ENCODE measurements around the gene LINC00305. TPM values are rescaled to one million over a fixed set of nuclear protein-coding genes. Genes with fewer than 3 reads are reported as not detected.

The LINC00305 gene
- total and polyA plus RNA-seq, 10 of the 15 experiments (the other 5 are each of a cell fraction or from before 2014, with no cell fraction given), result 0.11 to 19.4 (median 0.26) TPM; not detected in 7

- H3K4me2 ChIP-seq (ENCODE audit: control insufficient read depth, insufficient read depth), result no peak overlapping the region
- DNase-seq (ENCODE audit: low read depth, low spot score) (no peak), ATAC-seq (no peak), FAIRE-seq (no peak)
- peaks cover 9% of the 10 kb centered on the region; the same call in 1 of the 2 replicates for H3K4me1 ChIP-seq (ENCODE audit: control insufficient read depth, insufficient read depth, low read length)
- BruUV-seq (replicated peaks), result no TSS peak
- no peak for TF ChIP-seq SMC3 (IDR thresholded peaks at IDR 0.05; ENCODE audit: borderline replicate concordance, low read length)
- TF ChIP-seq HCFC1 (IDR thresholded peaks at IDR 0.05; ENCODE audit: low read length), result no peak
- TF ChIP-seq YBX1 (IDR thresholded peaks at IDR 0.05), result no peak
- no peak for TF ChIP-seq ZNF24 (IDR thresholded peaks at IDR 0.05)
- TF ChIP-seq NR2C2 (IDR thresholded peaks at IDR 0.05; ENCODE audit: borderline replicate concordance, control insufficient read depth, insufficient read length, low read depth), result no peak
- TF ChIP-seq CEBPB (IDR thresholded peaks at IDR 0.05; ENCODE audit: borderline replicate concordance in 1 of 2, low read depth in 2 of 2, low read length in 2 of 2), result no peak
- no peak for TF ChIP-seq ATF7 (IDR thresholded peaks at IDR 0.05; ENCODE audit: low read depth)
- no peak for TF ChIP-seq ZNF622 (IDR thresholded peaks at IDR 0.05)
- no peak for TF ChIP-seq ZNF217 (IDR thresholded peaks at IDR 0.05)
- no peak for TF ChIP-seq NBN (IDR thresholded peaks at IDR 0.05)
- no peak overlapping the region for H3K27ac ChIP-seq (ENCODE audit: control insufficient read depth, insufficient read depth)
- POLR2A ChIA-PET, result no interaction called here
- H3K79me2 ChIP-seq (ENCODE audit: control insufficient read depth, insufficient read depth, low read length), result no peaks in the 10 kb centered on the region
- CTCF ChIA-PET, result no interaction called here
- H3K27me3 ChIP-seq (replicated peaks in 1 of 2; ENCODE audit: control insufficient read depth in 2 of 2, insufficient read depth in 2 of 2, low read length in 1 of 2), result no peaks in the 10 kb centered on the region; a peak in 1 of 4 replicates
- in situ Hi-C loops (cut with MboI) (loop anchor here (25.0 kb wide), 1 partner anchor 1056 kb away; no protein-coding TSS in a partner anchor), intact Hi-C loops (cut with micrococcal nuclease; ENCODE audit: unreplicated experiment) (loop anchor here (10.0 kb wide), 1 partner anchor 173 kb away; no protein-coding TSS in a partner anchor)
- no peak overlapping the region for H2AFZ ChIP-seq (ENCODE audit: control insufficient read depth, low read depth, low read length)
- no peaks in the 10 kb centered on the region for H3K9me3 ChIP-seq (replicated peaks; ENCODE audit: control insufficient read depth, insufficient read depth, low read length)
- RAD21 ChIA-PET (ENCODE audit: unreplicated experiment), result no interaction called here
- WGBS (ENCODE audit: insufficient coverage, insufficient replicate concordance, low lambda C conversion rate, missing lambda C conversion rate), result 32% methylated on average over 3 of the region's 3 CpGs
- no peak overlapping the region for H3K9ac ChIP-seq (ENCODE audit: control insufficient read depth, insufficient read depth, low read length)
- H3K4me3 ChIP-seq, result no peak overlapping the region
- H3K36me3 ChIP-seq (ENCODE audit: control insufficient read depth in 2 of 2, insufficient read depth in 2 of 2, low read length in 1 of 2), result no peaks in the 10 kb centered on the region
- SMC1A ChIA-PET (ENCODE audit: uncharacterized antibody, unreplicated experiment), result no interaction called here
- H4K20me1 ChIP-seq (ENCODE audit: control insufficient read depth, insufficient read depth), result no peaks in the 10 kb centered on the region
Observed at GRCh38 chr18:64031411-64031810, 117.5 kb downstream of the LINC00305 start.

Other genes starting within 250 kb of the LINC00305 start
- gene SERPINB10, start 241.1 kb downstream of the LINC00305 start, total RNA-seq (2014; rRNA removed), result 25.1 and 39.7 TPM in 2 replicates
- 35.6 and 40.6 TPM in 2 replicates for gene SERPINB10, start 241.1 kb downstream of the LINC00305 start, total RNA-seq (2014; rRNA removed; fragmentation: Illumina TruSeq; extraction: Trizol)
- 17.5 and 21.6 TPM in 2 replicates for gene SERPINB10, start 241.1 kb downstream of the LINC00305 start, total RNA-seq (2021)
- gene SERPINB10, start 241.1 kb downstream of the LINC00305 start, polyA plus RNA-seq (2011; rRNA removed), result 83.5 and 128 TPM in 2 replicates
- gene SERPINB10, start 241.1 kb downstream of the LINC00305 start, polyA plus RNA-seq (2014; fragmentation: Illumina TruSeq; extraction: Trizol), result 44.6 and 64.1 TPM in 2 replicates
- 10 to 100 TPM; 20.7 to 23.1 TPM for gene SERPINB10, start 241.1 kb downstream of the LINC00305 start, polyA plus RNA-seq (2014; fragmentation: Nextera tagmentation; extraction: Ambion mirVana)
- 21.0 and 28.3 TPM in 2 replicates for gene SERPINB10, start 241.1 kb downstream of the LINC00305 start, polyA plus RNA-seq (2014; rRNA removed)
- 10 to 100 TPM; 12.0 to 12.4 TPM for gene SERPINB10, start 241.1 kb downstream of the LINC00305 start, polyA plus RNA-seq (2016; fragmentation: Nextera tagmentation; extraction: Ambion mirVana)
- 11.7 and 15.7 TPM in 2 replicates for gene HMSD, start 199.8 kb downstream of the LINC00305 start, total RNA-seq (2014; rRNA removed)
- 24.8 and 41.0 TPM in 2 replicates for gene HMSD, start 199.8 kb downstream of the LINC00305 start, total RNA-seq (2014; rRNA removed; fragmentation: Illumina TruSeq; extraction: Trizol)
- gene HMSD, start 199.8 kb downstream of the LINC00305 start, total RNA-seq (2021), result 49.4 and 62.2 TPM in 2 replicates
- 49.2 and 90.9 TPM in 2 replicates for gene HMSD, start 199.8 kb downstream of the LINC00305 start, polyA plus RNA-seq (2011; rRNA removed)
- 45.7 and 83.9 TPM in 2 replicates for gene HMSD, start 199.8 kb downstream of the LINC00305 start, polyA plus RNA-seq (2014; fragmentation: Illumina TruSeq; extraction: Trizol)
- gene HMSD, start 199.8 kb downstream of the LINC00305 start, polyA plus RNA-seq (2014; fragmentation: Nextera tagmentation; extraction: Ambion mirVana), result 10 to 100 TPM; 31.5 to 33.4 TPM
- 24.7 and 38.0 TPM in 2 replicates for gene HMSD, start 199.8 kb downstream of the LINC00305 start, polyA plus RNA-seq (2014; rRNA removed)
- 10 to 100 TPM; 37.6 to 52.6 TPM for gene HMSD, start 199.8 kb downstream of the LINC00305 start, polyA plus RNA-seq (2016; fragmentation: Nextera tagmentation; extraction: Ambion mirVana)
- gene SERPINB8, start 179.0 kb downstream of the LINC00305 start, total RNA-seq (2014; rRNA removed), result 9.9 and 11.2 TPM in 2 replicates
- 11.1 and 12.1 TPM in 2 replicates for gene SERPINB8, start 179.0 kb downstream of the LINC00305 start, total RNA-seq (2014; rRNA removed; fragmentation: Illumina TruSeq; extraction: Trizol)
- gene SERPINB8, start 179.0 kb downstream of the LINC00305 start, total RNA-seq (2021), result 21.8 and 22.0 TPM in 2 replicates
- gene SERPINB8, start 179.0 kb downstream of the LINC00305 start, polyA plus RNA-seq (2011; rRNA removed), result 28.7 and 35.8 TPM in 2 replicates
- 31.5 and 36.8 TPM in 2 replicates for gene SERPINB8, start 179.0 kb downstream of the LINC00305 start, polyA plus RNA-seq (2014; fragmentation: Illumina TruSeq; extraction: Trizol)
- gene SERPINB8, start 179.0 kb downstream of the LINC00305 start, polyA plus RNA-seq (2014; fragmentation: Nextera tagmentation; extraction: Ambion mirVana), result 10 to 100 TPM in 1 of 2 experiments, 1 to 10 TPM in 1; 8.1 to 13.0 TPM
- gene SERPINB8, start 179.0 kb downstream of the LINC00305 start, polyA plus RNA-seq (2014; rRNA removed), result 15.0 and 20.1 TPM in 2 replicates
- 10 to 100 TPM; 16.2 to 17.2 TPM for gene SERPINB8, start 179.0 kb downstream of the LINC00305 start, polyA plus RNA-seq (2016; fragmentation: Nextera tagmentation; extraction: Ambion mirVana)

All from GM12878 (cell line).